Measurements from ENCODE around the gene BAZ2B.

The BAZ2B gene

GRCh38 chr2:159573846-159574606, 42.3 kb downstream of the BAZ2B start:
- no peak for DNase-seq (ENCODE audit: low read depth)

- no peak for DNase-seq (ENCODE audit: low read depth)
Observed at GRCh38 chr2:159573294-159573693, 43.1 kb downstream of the BAZ2B start.

DNA sequence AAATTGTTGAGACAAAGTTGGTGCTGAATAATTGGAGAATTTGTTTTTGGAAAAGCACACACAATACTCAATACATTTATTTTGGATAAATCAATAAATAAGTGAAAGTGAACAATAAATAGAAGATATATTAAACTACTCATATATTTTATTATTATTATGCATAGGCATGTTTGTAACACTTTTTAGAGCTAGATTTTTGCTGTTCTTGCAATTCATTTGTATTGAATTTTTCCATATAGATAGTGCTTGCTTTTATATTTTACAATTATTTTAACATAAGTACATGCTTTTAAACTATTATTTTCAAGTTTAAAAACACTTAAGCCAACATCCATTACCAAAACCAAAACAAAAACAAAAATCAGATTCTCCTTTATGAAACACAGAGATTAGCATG, 43.9 kb downstream of the BAZ2B start:
- DNase-seq (ENCODE audit: low read depth), result no peak

DNA sequence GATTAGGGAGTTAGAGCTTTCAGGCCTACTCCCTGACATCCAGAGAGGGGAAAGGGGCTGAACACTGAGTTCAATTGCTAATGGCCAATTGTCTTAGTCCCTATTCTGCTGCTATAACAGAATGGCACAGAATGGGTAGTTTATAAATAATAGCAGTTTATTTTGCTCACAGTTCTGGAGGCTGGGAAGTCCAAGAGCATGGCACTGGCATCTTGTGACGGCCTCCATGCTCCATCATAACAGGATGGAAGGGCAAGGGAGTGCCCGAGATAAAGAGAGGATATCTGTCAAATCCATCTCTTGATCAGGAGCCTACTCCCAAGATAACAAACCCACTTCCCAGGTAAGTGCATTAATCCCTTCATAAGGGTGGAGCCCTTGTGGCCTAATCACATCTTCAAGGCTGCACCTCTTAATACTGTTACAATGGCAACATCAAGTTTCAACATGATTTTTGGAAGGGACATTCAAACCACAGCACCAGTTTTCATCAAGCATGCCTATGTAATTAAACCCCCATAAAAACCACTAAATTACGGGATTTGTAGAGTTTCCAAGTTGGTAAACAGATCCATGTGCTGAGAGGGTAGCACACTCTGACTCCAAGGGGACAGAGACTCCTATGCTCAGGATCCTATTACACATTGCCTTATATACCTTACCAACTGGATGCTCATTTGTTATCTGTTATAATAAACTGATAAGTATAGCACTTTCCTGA, 44.6 kb downstream of the BAZ2B start:
- DNase-seq (ENCODE audit: low read depth), result no peak

GRCh38 chr2:159564081-159564480, 52.3 kb downstream of the BAZ2B start:
- DNase-seq (ENCODE audit: low read depth), result peak; percentile 11

DNA sequence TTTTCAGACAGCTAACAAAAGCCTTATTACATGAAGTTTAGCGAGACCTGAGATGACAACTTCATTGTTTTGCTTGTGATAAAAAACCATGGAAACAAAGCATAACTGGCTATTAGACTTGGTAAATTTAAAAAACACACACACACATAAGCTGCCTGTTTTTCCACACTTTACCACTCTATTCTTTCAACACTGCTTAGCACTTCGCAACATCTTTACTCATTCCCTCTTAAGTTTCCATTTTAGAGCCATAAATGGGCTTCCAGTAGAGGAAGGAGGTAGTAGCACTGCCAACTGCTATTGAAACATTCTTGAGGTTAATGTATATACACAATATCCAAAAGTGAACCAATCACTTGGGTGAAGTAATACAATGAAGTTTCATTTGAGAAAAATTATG, 54.1 kb downstream of the BAZ2B start:
- no peak for DNase-seq (ENCODE audit: low read depth)

DNA sequence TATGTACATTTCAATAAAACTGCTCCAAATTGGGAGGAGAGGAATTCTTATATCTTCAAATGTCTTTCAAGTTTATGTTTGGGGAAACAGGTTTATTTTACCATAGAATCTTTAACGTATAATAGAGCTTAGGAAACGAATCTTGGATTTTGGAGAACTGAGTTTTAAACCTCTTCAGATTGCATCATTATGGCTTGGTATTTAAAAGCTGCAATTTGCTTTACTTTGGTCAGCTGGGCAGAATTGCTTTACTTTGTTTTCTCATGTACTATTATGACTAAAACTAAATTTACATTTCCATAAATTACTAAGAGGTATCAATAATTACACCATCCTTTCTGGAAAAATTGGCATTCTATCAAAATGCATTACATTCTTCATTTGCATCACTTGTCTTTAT, 54.6 kb downstream of the BAZ2B start:
- DNase-seq (ENCODE audit: low read depth), result no peak

DNA sequence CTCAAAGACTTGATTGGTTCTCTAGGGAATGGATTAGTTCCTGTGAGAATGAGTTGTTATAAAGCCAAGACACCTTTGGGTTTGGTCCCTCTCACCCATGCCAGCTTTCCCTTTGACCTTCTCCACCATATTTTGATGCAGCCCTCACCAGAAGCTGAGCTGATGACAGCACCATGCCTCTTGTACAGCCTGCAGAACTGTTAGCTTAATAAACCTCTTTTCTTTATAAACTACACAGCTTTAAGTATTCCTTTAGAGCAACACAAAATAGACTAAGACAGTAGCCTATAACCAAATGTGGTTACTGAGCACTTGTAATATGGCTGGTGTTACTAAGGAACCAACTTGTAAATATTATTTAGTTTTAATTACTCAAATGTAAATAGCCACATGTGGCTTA, 55.1 kb downstream of the BAZ2B start:
- DNase-seq (ENCODE audit: low read depth), result no peak

DNA sequence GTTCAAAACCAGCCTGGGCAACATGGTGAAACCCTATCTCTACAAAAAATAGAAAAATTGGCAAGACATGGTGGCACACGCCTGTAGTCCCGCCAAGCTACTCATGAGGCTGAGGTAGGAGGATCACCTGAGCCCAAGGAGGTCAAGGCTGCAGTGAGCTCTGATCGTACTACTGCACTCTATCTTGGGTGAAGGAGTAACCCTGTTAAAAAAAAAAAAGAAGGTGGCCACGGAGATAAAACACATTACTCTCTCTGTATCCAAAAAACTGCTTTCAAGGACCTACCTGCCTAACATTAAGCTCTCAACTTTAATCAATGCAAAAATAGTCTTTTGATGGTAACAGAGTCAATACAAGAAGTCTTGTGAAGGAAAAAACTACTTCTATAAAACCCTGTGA, 57.3 kb downstream of the BAZ2B start:
- DNase-seq (ENCODE audit: low read depth), result no peak

- no peak for DNase-seq (ENCODE audit: low read depth)
Observed at GRCh38 chr2:159558479-159558878, 57.9 kb downstream of the BAZ2B start.

- DNase-seq (ENCODE audit: low read depth), result peak; percentile 35
Observed at GRCh38 chr2:159557437-159558034, 58.8 kb downstream of the BAZ2B start.

DNA sequence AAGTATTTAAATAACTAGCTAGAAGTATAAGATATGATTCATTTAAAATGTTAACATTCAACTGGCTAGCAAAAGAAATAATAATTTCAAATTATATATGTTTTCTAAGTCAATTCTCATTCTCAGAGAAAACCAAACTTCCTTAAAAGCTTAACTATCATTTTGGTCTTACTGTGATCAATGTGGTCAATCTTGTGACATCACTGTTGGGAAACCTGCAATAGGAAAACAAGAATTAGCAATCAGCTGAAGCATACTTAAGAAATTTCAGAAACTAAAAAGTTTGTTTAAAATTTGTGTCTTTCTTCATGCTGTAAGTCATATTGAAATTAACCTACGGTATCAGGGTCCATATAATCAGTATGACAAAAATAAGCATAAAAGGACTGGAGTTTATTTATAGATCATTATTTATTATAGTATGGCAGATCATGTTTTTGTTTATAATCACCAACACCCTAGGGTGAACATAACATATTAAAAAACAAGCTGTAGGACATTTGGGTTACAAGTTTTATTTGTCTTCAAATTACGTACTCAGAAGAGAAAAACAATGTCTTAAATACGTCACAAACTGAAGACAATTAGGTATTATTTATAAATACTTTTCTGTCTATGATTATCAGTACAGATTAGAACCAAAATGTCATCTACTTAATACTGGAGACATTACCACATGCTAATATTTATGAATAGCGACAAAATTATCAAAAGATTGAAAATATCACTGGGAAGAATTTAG, 60.5 kb downstream of the BAZ2B start:
- no peak for DNase-seq (ENCODE audit: low read depth)

DNA sequence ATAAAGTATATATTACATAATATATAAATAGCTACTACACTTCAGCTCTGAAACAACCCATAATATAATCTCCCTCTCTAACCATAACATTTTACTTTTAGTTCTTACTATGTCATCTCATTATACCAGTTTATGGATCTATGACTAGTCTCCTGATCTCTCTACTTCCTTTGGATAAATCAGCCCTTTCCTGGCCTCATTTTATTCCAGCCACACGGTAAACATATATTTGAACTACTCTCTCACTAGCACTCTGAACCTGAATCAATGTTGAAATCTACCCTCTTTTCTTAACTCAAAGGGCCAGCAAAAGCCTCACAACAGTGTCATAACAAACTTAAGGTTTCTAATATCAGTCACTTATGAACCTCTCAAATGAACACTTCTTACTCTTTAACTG, 62.6 kb downstream of the BAZ2B start:
- DNase-seq (ENCODE audit: low read depth), result no peak

GRCh38 chr2:159551806-159552205, 64.5 kb downstream of the BAZ2B start:
- DNase-seq (ENCODE audit: low read depth), result peak; percentile 14

- DNase-seq (ENCODE audit: low read depth), result no peak
Observed at GRCh38 chr2:159550231-159550630, 66.1 kb downstream of the BAZ2B start.

GRCh38 chr2:159549234-159549633, 67.1 kb downstream of the BAZ2B start:
- peak; percentile 57 for DNase-seq (ENCODE audit: low read depth)

DNA sequence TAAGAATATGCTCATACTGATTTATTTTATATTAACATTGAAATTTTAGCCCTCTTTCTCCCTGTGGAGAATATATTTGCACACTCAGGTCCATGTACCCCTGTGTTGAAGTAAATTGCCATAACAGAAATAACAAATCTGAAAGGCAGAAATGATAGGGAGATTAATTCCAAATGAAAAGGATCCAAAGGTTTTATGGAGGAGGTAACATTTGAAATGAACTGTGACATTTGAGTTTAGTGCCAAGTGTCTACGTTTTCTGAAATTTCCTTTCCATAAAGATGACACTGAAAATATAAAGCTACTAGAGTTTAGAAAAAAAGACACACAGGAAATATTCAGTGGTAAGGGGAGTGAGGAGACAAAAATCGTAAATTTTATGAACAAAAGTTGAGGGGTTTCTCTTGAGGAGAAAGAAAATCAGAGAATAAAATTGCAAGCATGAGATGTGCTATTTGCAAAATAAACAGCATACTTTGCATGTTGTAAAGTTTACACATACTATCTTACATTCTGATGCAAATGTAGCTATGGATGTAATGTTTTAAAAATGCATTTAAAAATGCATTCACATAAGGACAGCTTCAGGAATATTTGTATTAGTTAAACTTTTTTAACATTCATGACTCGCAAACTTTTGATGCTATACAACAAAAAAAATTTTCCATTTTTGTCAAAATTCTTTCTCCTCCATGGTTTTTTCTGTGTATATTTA, 69.5 kb downstream of the BAZ2B start:
- DNase-seq (ENCODE audit: low read depth), result no peak

GRCh38 chr2:159546039-159546438, 70.3 kb downstream of the BAZ2B start:
- DNase-seq (ENCODE audit: low read depth), result no peak

GRCh38 chr2:159545085-159545484, 71.3 kb downstream of the BAZ2B start:
- DNase-seq (ENCODE audit: low read depth), result no peak

DNA sequence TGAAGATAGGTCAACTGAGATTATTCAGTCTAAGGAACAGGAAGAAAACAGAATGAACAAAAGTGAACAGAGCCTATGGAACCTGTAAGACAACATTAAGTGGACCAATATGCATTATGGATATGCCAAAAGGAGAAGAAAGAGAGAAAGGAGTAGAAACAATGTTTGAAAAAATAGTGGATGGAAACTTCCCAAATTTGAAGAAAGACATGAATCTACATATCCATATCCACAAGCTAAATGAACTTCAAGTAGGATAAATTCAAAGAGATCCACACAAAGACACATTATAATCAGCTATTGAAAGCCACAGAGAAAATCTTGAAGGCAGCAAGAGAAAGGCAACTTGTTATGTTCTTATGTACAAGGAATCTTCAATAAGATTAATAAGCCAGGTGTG, 74.2 kb downstream of the BAZ2B start:
- no peak for DNase-seq (ENCODE audit: low read depth)

DNA sequence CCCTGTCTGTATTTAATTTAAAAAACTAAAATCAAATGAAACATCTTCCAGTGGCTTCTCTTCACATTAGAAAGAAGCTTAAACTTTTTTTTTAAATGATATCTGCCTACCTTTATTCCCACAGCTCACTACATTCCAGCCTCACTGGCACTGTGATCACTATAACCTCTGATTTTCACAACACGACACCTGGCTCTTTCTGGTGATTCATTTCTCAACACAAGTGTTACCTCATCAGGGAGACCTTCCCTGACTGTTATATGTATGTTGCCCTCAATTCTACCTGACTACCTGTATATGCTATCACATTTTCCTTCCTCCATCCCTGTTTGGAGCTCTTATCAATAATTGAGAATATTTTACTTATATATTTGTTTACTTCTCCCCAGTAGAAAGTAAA, 76.6 kb downstream of the BAZ2B start:
- DNase-seq (ENCODE audit: low read depth), result no peak

- no peak for DNase-seq (ENCODE audit: low read depth)
Observed at GRCh38 chr2:159538801-159539200, 77.5 kb downstream of the BAZ2B start.

Data from ELR (cell line).